Measurements from ENCODE around the gene ZDHHC4.

ZDHHC4 gene

GRCh38 chr7:6577369-6578113, at the start of gene ZDHHC4:
ZDHHC4 (plus strand) TSS chr7:6577454; CDS start chr7:6580562, 3,108 bp downstream.
- DNase-seq (ENCODE audit: low spot score) = peak; percentile 85

DNA sequence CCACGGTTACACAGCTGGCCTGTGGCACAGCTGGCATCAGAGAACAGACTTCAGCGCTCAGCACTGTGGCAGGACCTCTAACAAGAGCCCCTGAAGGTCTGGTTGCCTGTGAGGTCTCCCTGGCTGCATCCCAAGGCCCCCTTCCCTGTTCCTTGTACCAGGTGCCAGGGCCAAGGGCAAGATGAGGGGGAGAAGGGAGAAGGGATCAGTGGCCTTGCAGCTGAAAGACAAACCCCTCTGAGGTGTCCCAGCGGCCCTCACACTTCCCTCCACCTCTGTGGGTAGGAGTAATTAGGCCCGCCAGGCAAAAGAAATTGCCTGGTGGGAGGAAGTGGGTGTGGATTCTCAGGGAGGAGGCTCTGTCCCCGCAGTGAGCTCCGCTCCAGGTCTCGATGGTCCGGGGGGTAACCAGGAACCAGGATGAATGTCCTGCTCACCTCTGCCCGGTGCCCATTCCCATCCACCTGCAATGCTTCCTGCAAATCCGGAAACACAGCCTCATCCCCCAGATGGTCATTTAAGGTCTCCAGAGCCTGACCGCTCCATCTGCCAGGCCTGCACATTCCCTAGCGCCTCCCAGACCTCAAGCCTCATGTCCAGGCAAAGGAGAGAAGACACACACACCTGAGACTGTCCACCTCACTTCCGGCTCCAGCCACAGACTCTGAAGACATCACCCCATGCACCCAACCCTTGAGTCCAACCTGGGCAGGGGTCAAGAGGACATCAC, 48.7 kb upstream of the ZDHHC4 start:
- no peak for DNase-seq (ENCODE audit: low spot score)

DNA sequence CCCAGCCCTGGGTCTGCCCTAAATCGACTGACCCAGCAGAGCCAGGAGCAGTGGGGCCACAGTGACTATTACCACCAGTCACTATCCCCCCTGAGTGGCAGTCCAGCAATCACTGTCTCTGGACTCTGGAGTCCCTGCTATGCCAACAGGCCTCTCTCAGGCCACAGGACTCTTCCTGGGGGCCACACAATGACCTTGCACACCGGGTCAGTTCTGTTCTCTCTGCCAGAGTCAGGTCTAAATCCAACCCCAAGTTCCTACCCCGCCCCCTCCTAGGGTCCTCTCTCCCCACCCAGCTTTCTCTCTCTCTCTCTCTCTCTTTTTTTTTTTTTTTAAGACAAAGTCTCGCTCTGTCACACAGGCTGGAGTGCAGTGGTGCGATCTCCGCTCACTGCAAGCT, 47.6 kb upstream of the ZDHHC4 start:
- DNase-seq (ENCODE audit: low spot score) = no peak

- DNase-seq (ENCODE audit: low spot score) = no peak
Observed at GRCh38 chr7:6530626-6531491, 46.4 kb upstream of the ZDHHC4 start.

GRCh38 chr7:6531492-6532279, 45.6 kb upstream of the ZDHHC4 start:
- no peak for DNase-seq (ENCODE audit: low spot score)

GRCh38 chr7:6532516-6532915, 44.7 kb upstream of the ZDHHC4 start:
- DNase-seq (ENCODE audit: low spot score) = no peak

- no peak for DNase-seq (ENCODE audit: low spot score)
Observed at GRCh38 chr7:6533893-6534495, 43.3 kb upstream of the ZDHHC4 start.

DNA sequence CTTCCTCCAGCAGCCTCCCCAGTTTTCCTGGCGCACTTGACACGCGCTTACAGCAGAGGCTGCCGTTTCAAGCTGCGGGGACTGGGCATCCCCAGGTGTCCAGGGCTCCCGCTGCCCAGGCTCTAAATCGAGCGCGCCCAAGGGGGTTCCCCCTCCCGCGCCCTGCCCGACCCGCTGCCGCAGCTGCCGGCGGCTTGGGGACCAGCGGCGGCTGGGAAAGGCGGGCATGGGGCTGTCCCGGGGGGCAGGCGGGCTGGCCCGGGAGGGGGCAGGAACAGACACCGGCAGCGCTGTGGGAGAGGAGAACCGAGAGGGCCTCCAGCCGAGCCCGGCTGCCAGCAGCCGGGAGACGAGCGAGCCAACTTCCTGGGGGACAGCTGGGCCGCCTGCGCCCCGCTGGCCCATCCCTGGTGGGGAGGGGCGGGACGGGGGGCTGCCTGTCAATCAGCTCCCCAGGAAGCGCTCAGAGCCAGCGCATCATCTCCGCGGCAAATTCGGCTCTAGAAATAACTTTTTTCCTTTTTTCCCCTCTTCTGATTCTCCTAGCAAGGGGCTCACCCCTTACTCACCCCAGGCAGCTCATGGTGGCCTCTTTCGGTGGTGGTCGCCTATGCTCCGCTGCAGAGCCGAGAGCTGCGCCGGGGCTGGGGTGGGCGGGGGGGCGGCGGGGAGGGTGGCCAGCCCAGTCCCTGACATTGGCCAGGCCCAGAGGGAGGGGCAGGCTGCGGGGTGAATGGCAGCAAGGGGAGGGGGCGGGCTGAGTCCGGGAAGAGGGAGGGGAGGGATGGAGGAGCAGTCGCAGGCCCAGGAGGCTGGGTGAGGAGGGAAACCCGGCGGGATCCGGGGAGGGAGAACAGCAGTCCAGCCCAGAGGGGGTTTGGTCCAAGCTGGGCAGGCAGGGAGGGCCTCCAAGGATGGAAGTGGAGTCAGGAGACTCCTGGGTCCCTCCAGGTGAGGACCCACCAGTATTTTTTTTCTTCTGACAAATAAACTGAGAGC, 40.7 kb upstream of the ZDHHC4 start:
- no peak for DNase-seq (ENCODE audit: low spot score)

DNA sequence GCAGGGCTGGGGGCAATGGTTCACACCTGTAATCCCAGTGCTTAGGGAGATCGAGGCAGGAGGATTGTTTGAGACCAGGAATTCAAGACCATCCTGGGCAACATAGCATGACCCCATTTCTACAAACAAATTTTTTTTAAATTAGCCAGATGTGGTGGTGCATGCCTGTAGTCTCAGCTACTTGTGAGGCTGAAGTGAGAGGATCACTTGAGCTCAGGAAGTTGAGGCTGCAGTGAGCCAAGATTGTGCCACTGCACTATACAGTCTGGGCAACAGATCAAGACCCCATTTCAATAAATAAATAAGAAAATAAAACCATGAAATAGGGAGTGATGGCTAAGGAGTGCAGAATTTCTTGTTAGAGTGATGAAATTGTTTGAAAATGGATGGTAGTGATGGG, 34.9 kb upstream of the ZDHHC4 start:
- no peak for DNase-seq (ENCODE audit: low spot score)

DNA sequence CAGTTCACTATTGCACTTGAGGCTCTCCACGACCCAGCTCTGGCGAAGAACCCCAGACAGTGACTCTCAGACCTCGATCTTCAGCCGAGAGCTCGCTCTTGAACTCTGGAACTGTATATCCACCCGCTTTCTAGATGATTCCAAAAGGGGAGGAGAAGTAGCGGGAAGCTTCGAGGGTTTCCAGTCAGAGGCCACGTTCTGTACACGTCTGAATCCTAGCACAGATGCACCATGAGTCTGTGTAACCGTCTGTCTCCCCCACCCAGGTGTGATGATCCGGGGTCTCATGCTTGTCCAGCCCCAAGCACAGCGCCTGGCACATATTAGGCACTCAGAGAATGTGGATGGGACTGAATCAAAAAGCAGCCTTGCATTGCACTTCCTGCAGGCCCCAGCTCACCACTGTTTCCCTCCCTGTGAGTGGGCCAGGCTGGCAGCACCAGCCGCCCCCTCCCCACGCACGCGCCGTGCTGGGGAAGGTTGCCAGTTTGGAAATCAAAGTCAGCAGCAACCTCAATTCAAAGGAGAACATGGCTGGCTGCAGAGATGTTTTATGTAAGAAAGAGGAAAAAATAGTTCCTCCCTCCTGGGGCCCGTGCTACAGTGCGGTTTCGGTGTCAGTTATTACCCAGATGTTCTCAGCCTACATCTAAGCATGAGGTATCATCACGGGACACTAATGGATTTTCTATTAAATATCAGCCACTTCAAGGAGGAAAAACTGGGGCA, 31.7 kb upstream of the ZDHHC4 start:
- DNase-seq (ENCODE audit: low spot score) = no peak

DNA sequence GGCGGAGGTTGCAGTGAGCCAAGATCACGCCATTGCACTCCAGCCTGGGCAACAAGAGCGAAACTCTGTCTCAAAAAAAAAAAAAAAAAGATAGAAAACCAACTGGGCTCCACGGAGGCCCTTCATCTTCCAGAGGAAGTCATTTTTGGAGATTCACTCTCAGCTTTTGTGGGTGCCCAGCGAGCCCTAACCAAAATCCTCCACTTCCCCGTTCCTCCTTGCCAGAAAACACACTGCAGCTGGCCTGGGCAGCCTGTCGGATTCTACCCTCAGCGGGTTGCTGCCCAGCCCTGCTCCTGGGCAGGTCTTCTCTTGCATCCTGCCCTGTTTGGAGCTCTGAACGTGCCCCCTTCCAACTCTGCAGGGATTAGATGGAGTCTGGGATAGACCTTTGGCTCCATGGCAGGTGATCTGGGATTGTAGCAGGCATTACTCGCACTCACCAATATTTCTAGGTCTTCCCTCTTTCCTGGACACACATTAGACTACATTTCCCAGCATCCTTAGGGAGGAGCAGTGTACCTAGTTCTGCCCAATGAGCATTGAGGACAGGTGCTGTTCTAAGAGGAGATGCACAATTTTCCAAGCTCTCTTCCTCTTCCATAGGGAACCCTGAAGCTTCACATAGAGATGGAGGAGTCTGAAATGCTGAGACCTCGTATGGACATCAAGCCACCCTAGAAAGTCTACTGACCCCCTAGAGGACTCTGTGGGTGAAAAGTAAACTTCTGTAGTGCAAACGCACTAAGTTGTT, 30.6 kb upstream of the ZDHHC4 start:
- no peak for DNase-seq (ENCODE audit: low spot score)

GRCh38 chr7:6547400-6547799, 29.9 kb upstream of the ZDHHC4 start:
- no peak for DNase-seq (ENCODE audit: low spot score)

GRCh38 chr7:6551016-6551511, 26.2 kb upstream of the ZDHHC4 start, which contains the start of gene GRID2IP:
GRID2IP (minus strand) TSS chr7:6551461; CDS start chr7:6551436, 25 bp downstream.
- DNase-seq (ENCODE audit: low spot score) = no peak

- no peak for DNase-seq (ENCODE audit: low spot score)
Observed at GRCh38 chr7:6553448-6554044, 23.7 kb upstream of the ZDHHC4 start.

GRCh38 chr7:6554848-6555247, 22.4 kb upstream of the ZDHHC4 start:
- no peak for DNase-seq (ENCODE audit: low spot score)

DNA sequence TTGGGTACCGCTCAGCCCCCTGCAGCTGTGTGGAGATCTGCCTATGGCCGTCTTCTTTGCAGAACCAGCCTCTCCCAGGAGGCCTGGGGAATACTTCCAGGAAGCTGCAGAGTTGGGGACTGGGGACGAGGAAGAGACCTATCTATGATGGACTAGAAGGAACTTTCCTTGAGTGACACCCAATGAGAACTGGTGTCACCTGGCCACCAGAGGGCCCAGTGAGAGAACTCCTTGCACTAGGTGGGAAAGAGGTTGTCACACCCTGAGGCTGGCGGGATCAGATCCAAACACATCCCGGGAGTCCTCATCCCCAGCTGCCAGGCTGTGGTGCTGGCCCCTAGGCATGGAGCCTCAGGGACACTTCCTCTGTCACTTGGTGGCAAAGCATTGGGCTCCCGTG, 21.1 kb upstream of the ZDHHC4 start:
- DNase-seq (ENCODE audit: low spot score) = no peak

DNA sequence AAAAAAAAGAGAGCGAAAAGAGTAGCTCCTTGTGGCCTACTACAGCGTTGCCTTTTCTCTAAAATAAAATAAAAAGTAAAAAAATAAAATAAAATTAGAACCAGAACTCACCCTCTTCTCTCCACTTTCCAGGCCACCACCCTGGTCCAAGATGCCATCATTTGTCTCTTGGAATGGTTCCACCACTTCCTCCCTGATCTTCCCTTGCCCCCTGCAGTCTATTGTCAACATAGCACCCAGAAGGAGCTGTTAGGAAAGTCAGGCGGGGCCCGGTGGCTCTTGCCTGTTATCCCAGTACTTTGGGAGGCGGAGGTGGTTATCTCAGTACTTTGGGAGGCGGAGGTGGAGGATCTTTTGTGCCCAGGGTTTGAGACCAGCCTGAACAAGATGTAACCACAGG, 18.4 kb upstream of the ZDHHC4 start:
- DNase-seq (ENCODE audit: low spot score) = peak; percentile 7

DNA sequence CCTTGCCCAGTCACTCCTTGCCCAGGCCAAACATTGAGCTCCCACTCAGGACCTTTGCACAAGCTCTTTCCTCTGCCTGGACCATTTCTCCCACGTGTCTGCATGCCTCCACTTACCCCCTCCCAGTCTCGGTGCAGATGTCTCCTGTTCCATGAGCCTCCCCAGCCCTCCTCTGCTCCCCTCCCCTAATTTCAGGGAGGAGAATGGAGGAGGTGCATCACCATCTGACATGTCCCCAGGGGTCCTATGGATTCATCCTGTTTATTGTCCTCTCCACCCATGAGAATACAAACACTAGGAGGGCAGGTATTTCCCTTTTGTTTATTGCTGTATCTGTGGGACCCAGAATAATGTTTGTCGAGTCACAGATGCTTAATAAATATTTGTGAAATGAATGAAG, 17.4 kb upstream of the ZDHHC4 start:
- no peak for DNase-seq (ENCODE audit: low spot score)

Data from hematopoietic multipotent progenitor cell treated with erythropoietin and hydrocortisone succinate and interleukin-3 and kit ligand, for 15 days (in vitro differentiated cells).